GM12878 (cell line): Measurements from ENCODE around the gene ZFP36. TPM values are rescaled to one million over a fixed set of nuclear protein-coding genes. Genes with fewer than 3 reads are reported as not detected.

Source experiments
- BMI1 ChIP-seq: fragments of 450-650 bp; IDR thresholded peaks from 2 replicates; pipeline ENCODE4 v1.6.1; 2016; ENCODE audit warnings: mild to moderate bottlenecking, moderate library complexity, borderline replicate concordance
- CBFB ChIP-seq: IDR thresholded peaks from 2 replicates; pipeline ENCODE4 v1.6.1; 2016; ENCODE audit warnings: antibody characterized with exemption, low read depth
- CHD4 ChIP-seq: fragments of 200-600 bp; sonication (generic); IDR thresholded peaks from 2 replicates; pipeline ENCODE4 v1.6.1; 2016; ENCODE audit warnings: mild to moderate bottlenecking
- ESRRA ChIP-seq: IDR thresholded peaks from 2 replicates; pipeline ENCODE4 v1.6.1; 2012; ENCODE audit warnings: mild to moderate bottlenecking, low read length, improper control_type of control experiment
- EZH2 ChIP-seq: IDR thresholded peaks from 2 replicates; pipeline ENCODE4 v1.6.1; 2012; ENCODE audit warnings: low read depth, mild to moderate bottlenecking, control low read depth, inconsistent platforms, low read length, borderline replicate concordance; ENCODE audit not compliant: control insufficient read depth
- FOS ChIP-seq: IDR thresholded peaks from 3 replicates; pipeline ENCODE4 v1.6.1; 2011; ENCODE audit warnings: borderline replicate concordance; ENCODE audit not compliant: insufficient read length; ENCODE audit errors: extremely low read depth
- FOXM1 ChIP-seq: IDR thresholded peaks from 2 replicates; pipeline ENCODE4 v1.6.1; 2012; ENCODE audit warnings: low read depth, mild to moderate bottlenecking, inconsistent platforms, low read length, moderate library complexity
- GATAD2B ChIP-seq: fragments of 450-650 bp; conservative IDR thresholded peaks from 2 replicates; pipeline ENCODE4 v1.6.1; 2017; ENCODE audit warnings: low read depth, mild to moderate bottlenecking, moderate library complexity
- HCFC1 ChIP-seq: fragments of 150-350 bp; IDR thresholded peaks from 2 replicates; pipeline ENCODE4 v1.6.1; 2014; ENCODE audit warnings: low read length
- HDAC2 ChIP-seq: fragments of 200-600 bp; sonication (generic); IDR thresholded peaks from 2 replicates; pipeline ENCODE4 v1.6.1; 2017
- IKZF1 ChIP-seq: fragments of 450-650 bp; conservative IDR thresholded peaks from 2 replicates; pipeline ENCODE4 v1.6.1; 2017; ENCODE audit warnings: antibody characterized with exemption, mild to moderate bottlenecking
- MTA2 ChIP-seq: fragments of 450-650 bp; IDR thresholded peaks from 2 replicates; pipeline ENCODE4 v1.6.1; 2016; ENCODE audit warnings: low read depth, mild to moderate bottlenecking, moderate library complexity
- MTA3 ChIP-seq: IDR thresholded peaks from 2 replicates; pipeline ENCODE4 v1.6.1; 2012; ENCODE audit warnings: low read length, inconsistent platforms, borderline replicate concordance
- NBN ChIP-seq: fragments of 450-650 bp; IDR thresholded peaks from 2 replicates; pipeline ENCODE4 v1.6.1; 2016
- NFIC ChIP-seq: IDR thresholded peaks from 2 replicates; pipeline ENCODE4 v1.6.1; 2012; ENCODE audit warnings: low read depth, mild to moderate bottlenecking, inconsistent platforms, low read length, moderate library complexity
- RCOR1 ChIP-seq: conservative IDR thresholded peaks from 2 replicates; pipeline ENCODE4 v1.6.1; 2012; ENCODE audit warnings: low read depth, low read length, improper control_type of control experiment
- RUNX3 ChIP-seq: IDR thresholded peaks from 2 replicates; pipeline ENCODE4 v1.6.1; 2012; ENCODE audit warnings: low read length, inconsistent platforms
- SIX5 ChIP-seq: IDR thresholded peaks from 2 replicates; pipeline ENCODE4 v1.6.1; 2011; ENCODE audit warnings: mild to moderate bottlenecking, low read depth, low read length, moderate library complexity; ENCODE audit not compliant: severe bottlenecking
- SMC3 ChIP-seq: IDR thresholded peaks from 2 replicates; pipeline ENCODE4 v1.6.1; 2011; ENCODE audit warnings: low read length, improper control_type of control experiment, borderline replicate concordance
- SP1 ChIP-seq: IDR thresholded peaks from one replicate; pipeline ENCODE4 v1.6.1; 2011; ENCODE audit warnings: low read depth, low read length
- SPI1 ChIP-seq: IDR thresholded peaks from 2 replicates; pipeline ENCODE4 v1.6.1; 2011; ENCODE audit warnings: low read depth, mild to moderate bottlenecking, low read length, moderate library complexity, borderline replicate concordance; ENCODE audit not compliant: insufficient read depth
- SREBF2 ChIP-seq: IDR thresholded peaks from 2 replicates; pipeline ENCODE4 v1.6.1; 2012; ENCODE audit warnings: mild to moderate bottlenecking, low read length
- SUZ12 ChIP-seq: fragments of 200-600 bp; sonication (generic); IDR thresholded peaks from one replicate; pipeline ENCODE4 v1.6.1; 2018; ENCODE audit warnings: antibody characterized with exemption, mild to moderate bottlenecking; ENCODE audit not compliant: unreplicated experiment
- TAF1 ChIP-seq: IDR thresholded peaks from 2 replicates; pipeline ENCODE4 v1.6.1; 2011; ENCODE audit warnings: mild to moderate bottlenecking, low read depth, low read length, borderline replicate concordance
- TBL1XR1 ChIP-seq: IDR thresholded peaks from 2 replicates; pipeline ENCODE4 v1.6.1; 2012; ENCODE audit warnings: low read depth, low read length, improper control_type of control experiment
- ZBED1 ChIP-seq: IDR thresholded peaks from 2 replicates; pipeline ENCODE4 v1.6.1; 2016; ENCODE audit warnings: borderline replicate concordance
- ZNF207 ChIP-seq: fragments of 450-650 bp; IDR thresholded peaks from 2 replicates; pipeline ENCODE4 v1.6.1; 2014; ENCODE audit warnings: antibody characterized with exemption, mild to moderate bottlenecking, borderline replicate concordance
- ZZZ3 ChIP-seq: IDR thresholded peaks from 2 replicates; pipeline ENCODE4 v1.6.1; 2011; ENCODE audit warnings: low read depth; ENCODE audit not compliant: control insufficient read depth, insufficient read length
- polyA plus RNA-seq, 11 experiments: library from polyadenylated mRNA; depleted of rRNA in 4 of 11; unstranded in 6 of 11; stranded (reverse) in 5 of 11; fragments of >200 nt; fragmentation: Nextera tagmentation in 4 of 11; fragmentation: Illumina TruSeq in 1 of 11; extraction: Ambion mirVana in 4 of 11; extraction: Trizol in 1 of 11; gene quantifications; 1 replicate in 1 of 11; 2 replicates in 10 of 11; pipeline versions ENCODE4 v1.2.1 to v1.2.3, GENCODE V29; 2011 to 2016; ENCODE audit warnings: inconsistent platforms in 2 of 11, missing spikeins in 2 of 11, low read depth in 1 of 11
- total RNA-seq, 4 experiments: library from RNA; depleted of rRNA in 3 of 4; stranded (reverse); fragments of >200 nt in 3 of 4; fragmentation: Illumina TruSeq in 1 of 4; extraction: Trizol in 1 of 4; gene quantifications; 2 replicates each; pipeline versions ENCODE4 v1.2.1 to v1.2.3, GENCODE V29; 2013 to 2021
- TF ChIP-seq, protein P1 (sequence below): IDR thresholded peaks from 2 replicates; pipeline ENCODE4 v1.6.1; 2012; ENCODE audit warnings: mild to moderate bottlenecking, low read depth, low read length

Gene ZFP36
- total and polyA plus RNA-seq, 10 of the 15 experiments (the other 5 are each of a cell fraction or from before 2014, with no cell fraction given) = 5.3 to 55.0 (median 18.1) TPM

- TF ChIP-seq, protein P1, sequence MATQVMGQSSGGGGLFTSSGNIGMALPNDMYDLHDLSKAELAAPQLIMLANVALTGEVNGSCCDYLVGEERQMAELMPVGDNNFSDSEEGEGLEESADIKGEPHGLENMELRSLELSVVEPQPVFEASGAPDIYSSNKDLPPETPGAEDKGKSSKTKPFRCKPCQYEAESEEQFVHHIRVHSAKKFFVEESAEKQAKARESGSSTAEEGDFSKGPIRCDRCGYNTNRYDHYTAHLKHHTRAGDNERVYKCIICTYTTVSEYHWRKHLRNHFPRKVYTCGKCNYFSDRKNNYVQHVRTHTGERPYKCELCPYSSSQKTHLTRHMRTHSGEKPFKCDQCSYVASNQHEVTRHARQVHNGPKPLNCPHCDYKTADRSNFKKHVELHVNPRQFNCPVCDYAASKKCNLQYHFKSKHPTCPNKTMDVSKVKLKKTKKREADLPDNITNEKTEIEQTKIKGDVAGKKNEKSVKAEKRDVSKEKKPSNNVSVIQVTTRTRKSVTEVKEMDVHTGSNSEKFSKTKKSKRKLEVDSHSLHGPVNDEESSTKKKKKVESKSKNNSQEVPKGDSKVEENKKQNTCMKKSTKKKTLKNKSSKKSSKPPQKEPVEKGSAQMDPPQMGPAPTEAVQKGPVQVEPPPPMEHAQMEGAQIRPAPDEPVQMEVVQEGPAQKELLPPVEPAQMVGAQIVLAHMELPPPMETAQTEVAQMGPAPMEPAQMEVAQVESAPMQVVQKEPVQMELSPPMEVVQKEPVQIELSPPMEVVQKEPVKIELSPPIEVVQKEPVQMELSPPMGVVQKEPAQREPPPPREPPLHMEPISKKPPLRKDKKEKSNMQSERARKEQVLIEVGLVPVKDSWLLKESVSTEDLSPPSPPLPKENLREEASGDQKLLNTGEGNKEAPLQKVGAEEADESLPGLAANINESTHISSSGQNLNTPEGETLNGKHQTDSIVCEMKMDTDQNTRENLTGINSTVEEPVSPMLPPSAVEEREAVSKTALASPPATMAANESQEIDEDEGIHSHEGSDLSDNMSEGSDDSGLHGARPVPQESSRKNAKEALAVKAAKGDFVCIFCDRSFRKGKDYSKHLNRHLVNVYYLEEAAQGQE = 0 out of 2 replicates have a peak, but pooled peaks have one; percentile 15
- TF ChIP-seq BMI1 = no peak
- TF ChIP-seq RCOR1 = 0 out of 2 replicates have a peak, but pooled peaks have one; percentile 53
- peak; percentile 67 for TF ChIP-seq TBL1XR1
- no peak for TF ChIP-seq NFIC
- TF ChIP-seq HDAC2 = no peak
- TF ChIP-seq ESRRA = peak; percentile 38; the same call in 1 of the 2 replicates
- TF ChIP-seq CHD4 = no peak
- TF ChIP-seq SUZ12 = no peak
- peak; percentile 100 for TF ChIP-seq GATAD2B
- TF ChIP-seq FOS = no peak
- TF ChIP-seq ZZZ3 = no peak
- peak; percentile 99 for TF ChIP-seq SREBF2
- TF ChIP-seq EZH2 = no peak
- TF ChIP-seq MTA3 = no peak
- TF ChIP-seq ZBED1 = 0 out of 2 replicates have a peak, but pooled peaks have one; percentile 50
- peak; percentile 50; the same call in 1 of the 2 replicates for TF ChIP-seq SMC3
- no peak for TF ChIP-seq SP1
- TF ChIP-seq SPI1 = peak; percentile 46; the same call in 1 of the 2 replicates
- TF ChIP-seq HCFC1 = no peak; the same call in none of the 2 replicates
- no peak for TF ChIP-seq FOXM1
- TF ChIP-seq NBN = peak; percentile 85
- peak; percentile 95 for TF ChIP-seq IKZF1
- TF ChIP-seq SIX5 = peak; percentile 6
- TF ChIP-seq CBFB = peak; percentile 85; the same call in 1 of the 2 replicates
- TF ChIP-seq RUNX3 = no peak
- TF ChIP-seq TAF1 = no peak
- peak; percentile 98 for TF ChIP-seq ZNF207
- peak; percentile 54; the same call in 1 of the 2 replicates for TF ChIP-seq MTA2
Observed at GRCh38 chr19:39412100-39412866, 5.6 kb downstream of the ZFP36 start, which contains the start of gene PLEKHG2 (continued).
